Effector CD8-positive, alpha-beta T cell (primary cell): ENCODE data around the gene TENT4A.

Source experiments
- DNase-seq: peaks from one replicate; lab custom pipeline; 2025; lab: John Stamatoyannopoulos, UW

The TENT4A gene

DNA sequence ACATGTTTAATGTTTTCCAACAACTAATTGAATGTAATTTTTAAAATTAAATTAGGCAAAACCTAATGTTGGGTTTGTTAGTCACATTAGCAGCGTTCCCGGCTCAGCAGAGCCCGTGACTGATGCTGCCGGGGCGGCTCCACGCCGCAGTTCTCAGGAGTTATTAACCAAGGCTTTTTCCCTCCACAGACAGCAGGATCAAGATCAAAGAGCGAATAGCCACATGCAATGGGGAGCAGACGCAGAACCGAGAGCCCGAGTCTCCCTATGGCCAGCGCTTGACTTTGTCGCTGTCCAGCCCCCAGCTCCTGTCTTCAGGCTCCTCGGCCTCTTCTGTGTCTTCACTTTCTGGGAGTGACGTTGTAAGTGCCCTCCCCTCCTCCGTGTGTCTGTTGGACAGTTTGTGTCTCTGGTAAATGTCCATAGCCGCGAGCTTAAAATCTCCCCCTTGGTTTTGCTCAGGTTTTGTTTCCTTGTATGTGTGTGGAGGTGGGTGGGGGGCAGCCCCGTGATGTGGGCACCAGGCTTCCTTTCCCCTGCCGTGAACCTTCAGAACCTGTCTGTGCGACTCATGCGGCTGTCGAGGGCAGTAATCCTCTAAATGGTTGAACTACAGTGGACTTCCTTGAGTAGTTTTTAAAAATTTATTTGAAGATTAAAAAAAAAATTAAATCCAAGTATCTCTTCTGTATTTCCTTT is 37.1 kb downstream of the TENT4A start:
- no peak for DNase-seq

DNA sequence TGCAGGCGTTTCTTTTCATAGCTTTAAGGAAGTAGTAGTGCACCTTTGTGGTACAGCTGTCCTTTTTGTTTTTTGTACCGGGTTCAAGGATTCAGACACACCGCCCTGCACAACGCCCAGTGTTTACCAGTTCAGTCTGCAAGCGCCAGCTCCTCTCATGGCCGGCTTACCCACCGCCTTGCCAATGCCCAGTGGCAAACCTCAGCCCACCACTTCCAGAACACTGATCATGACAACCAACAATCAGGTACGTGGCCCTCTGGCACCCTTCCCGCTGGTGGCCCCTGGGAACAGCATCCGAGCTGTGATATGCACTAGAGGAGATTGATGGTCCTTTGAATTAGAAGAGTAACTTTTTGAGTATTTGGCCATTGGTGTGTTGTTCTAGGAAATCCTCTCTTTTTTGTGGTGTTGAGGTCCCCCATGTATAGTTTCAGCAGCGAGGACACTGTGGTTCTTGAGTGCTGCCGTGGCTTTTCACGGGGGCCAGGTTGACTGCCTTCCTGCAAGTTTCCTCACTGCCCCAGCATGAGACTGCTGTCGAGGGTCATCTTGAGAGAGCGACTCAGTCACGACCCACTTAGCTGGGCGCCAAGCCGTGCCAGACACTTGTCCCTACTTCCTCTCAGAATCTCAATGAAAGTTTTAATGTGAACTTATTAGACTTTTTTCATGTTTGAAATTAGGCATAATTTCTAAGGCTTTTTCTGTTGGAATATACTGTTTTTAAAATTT is 37.9 kb downstream of the TENT4A start:
- no peak for DNase-seq

DNA sequence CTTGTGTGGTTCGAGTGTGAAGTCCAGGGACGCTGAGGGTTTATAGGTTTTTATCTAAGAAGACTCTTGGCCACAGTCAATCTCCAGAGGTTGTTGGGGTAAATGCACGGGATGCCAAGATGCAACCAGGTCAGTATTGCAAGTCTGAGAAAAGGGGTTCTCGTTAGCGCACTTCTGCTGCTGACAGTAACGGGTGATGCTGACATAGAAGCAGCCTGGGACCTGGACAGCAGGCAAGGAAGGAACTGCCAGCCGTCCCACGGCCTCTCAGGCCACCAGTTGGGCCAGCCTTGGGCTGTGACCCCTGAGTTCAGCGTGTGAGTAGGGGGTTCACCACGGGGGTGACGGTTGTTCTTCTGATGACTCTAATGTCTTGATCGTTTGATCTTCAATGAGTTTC is 39.0 kb downstream of the TENT4A start:
- no peak for DNase-seq

DNA sequence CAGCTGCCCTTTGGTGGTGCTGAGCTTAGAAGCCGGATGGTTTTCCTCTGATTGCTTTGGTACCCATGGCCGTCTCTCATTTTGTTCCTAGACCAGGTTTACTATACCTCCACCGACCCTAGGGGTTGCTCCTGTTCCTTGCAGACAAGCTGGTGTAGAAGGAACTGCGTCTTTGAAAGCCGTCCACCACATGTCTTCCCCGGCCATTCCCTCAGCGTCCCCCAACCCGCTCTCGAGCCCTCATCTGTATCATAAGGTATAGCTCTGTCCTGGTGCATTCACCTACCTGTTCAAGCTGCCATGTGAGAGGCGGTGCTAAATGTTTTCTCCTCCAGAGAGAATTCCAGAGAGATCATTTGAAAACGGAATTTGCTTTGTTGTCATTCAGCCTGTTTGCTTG is 39.5 kb downstream of the TENT4A start:
- no peak for DNase-seq

DNA sequence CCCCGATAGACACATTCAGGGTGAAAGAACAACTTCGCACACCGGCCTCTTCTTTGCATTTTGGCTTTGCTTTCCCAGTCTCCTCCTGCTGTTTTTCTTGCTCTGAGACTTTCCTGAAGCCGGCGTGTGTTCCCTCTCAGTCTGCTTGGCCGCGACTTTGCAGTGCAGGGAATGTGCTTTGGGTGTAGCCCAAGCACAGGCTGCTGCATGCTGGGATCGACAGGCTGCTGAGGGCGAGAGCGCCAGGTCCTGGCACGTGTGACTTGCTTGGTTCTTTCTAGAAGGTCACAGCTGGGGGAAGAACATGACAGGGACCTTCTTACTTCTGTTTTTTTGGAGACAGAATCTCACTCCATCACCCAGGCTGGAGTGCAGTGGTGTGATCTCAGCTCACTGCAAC is 40.6 kb downstream of the TENT4A start:
- no peak for DNase-seq

DNA sequence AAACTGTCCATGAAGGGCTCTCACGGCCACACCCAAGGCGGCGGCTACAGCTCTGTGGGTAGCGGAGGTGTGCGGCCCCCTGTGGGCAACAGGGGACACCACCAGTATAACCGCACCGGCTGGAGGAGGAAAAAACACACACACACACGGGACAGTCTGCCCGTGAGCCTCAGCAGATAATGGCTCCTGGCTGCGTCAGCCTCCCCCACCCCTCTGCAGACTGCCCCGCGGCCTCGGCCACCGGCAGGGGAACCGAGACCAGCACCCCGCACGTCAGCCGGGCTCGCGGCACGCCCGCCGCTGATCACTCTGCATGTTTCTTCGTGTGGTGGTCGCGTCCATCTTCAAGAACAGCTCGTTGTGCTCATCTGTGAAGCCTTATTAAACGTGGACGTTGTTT is 41.5 kb downstream of the TENT4A start:
- no peak for DNase-seq

DNA sequence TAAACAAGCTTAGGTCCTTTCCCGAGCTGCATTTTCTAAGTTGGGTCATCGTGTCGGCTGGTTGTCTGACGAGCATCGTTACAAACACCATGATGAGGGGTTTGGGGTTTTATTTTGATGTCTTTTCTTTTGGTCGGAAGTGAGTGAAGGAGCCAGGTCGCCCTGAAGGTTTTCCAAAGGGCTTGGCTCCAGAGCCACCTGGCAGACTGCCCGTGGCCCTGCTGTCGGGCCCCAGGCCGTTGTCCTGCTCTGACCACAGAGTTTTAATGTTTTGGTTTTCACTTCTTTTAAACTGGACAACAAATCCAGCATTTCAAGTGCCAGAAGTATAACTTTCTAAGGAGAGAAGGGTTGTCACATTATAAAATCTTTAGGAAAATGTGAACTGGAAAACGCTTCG is 42.3 kb downstream of the TENT4A start:
- no peak for DNase-seq

DNA sequence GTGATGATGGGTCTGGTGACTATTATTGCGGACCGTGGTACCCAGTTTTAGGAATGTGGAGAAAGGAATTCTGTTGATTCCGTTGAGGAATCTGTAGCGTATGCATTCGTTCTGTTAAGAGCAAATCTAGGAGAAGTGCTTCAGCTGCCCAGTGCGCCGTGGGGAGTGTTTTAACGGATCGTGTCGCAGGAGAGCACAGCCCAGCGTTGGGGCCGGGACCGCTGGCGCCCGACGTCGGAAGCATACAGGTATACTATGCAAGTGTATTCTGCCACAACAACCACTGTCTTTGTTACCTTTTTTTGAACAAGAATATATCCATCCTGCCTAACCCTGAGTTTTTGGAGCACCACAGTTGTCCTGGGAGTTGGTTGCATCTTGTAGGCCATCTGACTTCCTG is 42.7 kb downstream of the TENT4A start:
- no peak for DNase-seq

DNA sequence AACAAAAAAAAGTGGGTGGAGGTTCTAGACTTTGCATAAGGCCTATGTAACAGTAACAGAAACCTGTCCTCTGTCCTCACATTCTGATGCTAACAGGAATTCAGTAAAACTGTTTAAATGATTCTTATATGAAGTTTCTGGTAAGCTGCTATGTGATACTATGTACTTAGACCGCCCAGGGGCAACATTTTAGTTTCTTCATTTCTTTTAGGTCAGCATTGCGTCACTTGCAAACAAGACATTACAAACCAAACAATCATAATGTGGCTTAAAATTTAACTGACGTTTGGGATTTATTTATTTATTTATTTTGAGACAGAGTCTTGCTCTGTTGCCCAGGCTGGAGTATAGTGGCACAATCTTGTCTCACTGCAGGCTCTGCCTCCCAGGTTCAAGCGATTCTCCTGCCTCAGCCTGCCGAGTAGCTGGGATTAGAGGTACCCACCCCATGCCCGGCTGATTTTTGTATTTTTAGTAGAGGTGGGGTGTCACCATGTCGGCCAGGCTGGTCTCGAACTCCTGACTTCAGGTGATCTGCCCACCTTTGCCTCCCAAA is 44.3 kb downstream of the TENT4A start:
- no peak for DNase-seq

DNA sequence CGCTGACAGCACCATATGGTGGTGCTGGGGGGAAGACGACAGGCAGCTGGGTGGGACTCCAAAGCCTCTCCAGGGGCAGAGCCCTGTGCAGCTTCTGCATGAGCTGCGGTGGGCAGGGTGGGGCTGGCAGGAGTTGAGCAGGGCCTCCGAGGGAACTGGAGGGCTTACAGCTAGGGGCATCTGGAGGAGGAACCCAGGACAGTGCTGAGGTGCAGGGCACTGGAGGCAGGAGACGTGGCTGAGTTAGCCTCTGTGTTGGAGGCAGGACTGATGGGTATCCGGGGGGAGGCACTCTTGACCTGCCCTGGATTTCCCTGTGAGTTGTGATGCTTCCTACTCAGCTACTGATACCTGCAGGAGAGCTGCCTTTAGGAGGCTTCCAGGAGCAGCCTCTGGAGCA is 45.0 kb downstream of the TENT4A start:
- DNase-seq = no peak

DNA sequence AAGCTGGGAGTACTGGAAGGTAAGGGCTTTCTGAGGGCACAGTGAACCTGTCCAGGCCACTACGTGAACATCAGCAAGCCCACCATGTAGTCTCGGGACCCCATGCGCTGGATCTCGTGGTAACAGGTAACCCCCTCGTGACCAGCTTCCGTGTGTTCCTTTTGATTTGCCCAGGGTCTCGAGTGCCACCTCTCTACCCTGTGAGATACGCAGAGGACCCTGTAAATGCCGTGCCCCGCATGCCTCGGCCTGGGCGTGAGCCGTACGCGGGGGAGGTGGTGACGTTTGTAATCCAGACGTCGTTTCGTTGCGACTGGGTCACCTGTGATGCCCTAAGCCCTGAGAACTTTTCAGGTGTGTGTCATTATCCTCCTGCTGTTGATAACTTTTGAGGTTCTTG is 45.5 kb downstream of the TENT4A start:
- no peak for DNase-seq

DNA sequence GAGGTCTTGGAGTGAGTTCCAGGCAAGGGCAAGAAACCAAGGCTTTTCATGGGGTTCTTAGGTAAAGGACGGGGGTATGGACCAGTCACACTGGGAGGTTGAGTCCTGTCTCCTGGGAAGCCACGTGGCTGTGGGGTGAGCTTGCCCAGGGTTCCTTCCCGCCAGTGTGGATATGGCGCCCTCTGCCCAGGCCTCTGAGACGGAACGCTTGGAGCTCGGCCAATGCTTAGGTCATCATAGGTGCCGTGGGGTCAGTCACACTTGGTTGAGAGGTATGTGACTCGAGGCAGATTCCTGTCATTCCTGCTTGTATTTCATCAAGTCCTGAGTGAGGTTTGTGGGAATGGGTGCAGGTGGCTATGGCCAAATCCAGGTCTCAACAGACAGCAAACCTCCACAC is 46.2 kb downstream of the TENT4A start:
- no peak for DNase-seq

DNA sequence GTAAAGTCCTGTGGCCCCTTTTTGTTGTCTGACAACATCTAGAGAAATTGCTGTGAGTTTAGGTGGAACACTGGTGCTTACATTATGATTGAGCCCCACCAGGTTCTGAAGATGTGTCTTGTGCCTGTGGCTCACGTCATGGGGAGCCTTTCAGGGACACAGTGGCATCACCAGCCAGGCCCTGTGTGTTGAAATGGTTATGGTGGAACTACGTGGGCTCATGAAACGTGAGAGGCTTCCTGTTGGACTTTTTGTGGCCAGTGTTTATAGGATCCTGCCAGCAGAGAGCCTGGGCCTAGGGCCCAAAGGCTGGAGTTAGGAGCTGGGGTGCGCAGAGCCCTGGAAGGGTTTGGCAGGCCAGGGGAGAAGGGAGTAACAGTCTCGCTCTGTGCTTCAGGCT is 46.8 kb downstream of the TENT4A start:
- no peak for DNase-seq

DNA sequence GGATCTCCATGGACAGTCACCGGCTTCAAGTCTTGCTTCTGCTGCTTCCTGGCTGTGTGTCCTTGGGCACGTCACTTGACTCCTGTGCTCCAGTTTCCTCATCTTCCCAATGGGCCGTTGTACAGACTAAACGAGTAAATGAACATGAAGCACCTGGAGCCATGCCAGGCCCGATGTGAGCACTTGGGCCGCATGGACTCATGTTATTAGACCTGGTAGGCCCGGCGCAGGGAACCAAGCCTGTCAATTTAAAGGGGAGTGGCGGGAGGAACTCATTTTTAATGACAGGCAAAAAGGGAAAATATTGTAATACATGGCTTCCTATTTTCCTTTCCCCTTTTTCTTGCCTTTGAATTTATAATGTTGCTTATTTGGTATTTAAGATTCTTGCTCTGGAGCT is 47.5 kb downstream of the TENT4A start:
- no peak for DNase-seq

DNA sequence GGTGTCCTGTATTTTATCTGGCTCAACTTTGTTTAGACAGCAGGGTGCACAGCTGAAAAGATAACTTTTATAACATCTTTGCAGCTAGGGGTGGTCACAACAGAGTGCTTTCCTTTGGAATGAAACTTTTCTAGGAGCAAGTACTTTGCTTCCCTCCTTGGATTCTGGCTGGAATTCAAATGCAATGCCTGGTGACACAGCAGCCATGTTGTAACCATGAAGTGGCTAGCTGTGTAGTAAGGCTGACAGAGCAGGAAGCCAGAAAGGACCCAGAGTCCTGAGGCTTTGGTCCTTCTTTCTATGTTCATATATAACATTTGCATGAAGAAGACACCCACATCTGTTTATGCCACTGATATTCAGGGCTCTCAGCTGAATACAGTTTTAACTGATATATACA is 48.1 kb downstream of the TENT4A start:
- DNase-seq = no peak

DNA sequence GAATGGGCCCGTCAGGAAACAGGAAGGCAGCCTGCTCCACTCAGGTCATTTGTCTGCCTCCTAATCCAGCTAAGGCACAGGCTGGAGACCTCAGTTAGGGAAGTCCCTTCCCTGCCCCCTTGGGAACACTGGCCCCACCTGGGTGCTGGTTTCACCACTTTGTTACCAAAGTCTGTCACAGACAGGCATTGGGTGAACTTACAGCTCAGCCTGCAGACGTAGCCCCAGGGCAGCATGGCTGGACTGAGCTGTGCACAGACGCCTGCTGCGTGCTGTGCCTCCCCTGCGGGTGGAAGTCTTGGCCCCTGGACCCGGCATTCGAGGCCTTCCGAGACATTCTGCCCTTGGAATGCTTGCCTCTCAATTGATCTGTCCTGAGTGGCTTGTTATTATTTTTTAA is 48.9 kb downstream of the TENT4A start:
- no peak for DNase-seq

DNA sequence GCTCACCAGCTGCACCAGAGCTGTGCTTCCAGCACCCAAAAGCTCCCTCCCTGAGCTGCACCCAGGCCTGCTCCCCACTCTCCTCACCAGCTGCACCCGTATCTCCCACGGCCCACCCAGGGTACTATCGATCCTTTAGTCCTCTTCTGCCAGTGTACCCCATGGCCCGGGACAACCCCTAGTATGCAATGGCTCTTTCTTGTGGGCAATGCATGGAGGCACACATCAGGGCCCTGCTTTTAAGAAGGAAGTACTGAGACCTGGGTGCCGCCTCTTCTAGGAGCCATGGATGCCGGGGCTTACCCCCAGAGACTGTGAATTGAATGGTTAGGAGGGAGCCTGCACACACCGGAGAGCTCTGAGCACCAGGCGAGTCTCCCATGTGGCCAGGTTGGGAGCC is 49.5 kb downstream of the TENT4A start:
- DNase-seq = no peak

DNA sequence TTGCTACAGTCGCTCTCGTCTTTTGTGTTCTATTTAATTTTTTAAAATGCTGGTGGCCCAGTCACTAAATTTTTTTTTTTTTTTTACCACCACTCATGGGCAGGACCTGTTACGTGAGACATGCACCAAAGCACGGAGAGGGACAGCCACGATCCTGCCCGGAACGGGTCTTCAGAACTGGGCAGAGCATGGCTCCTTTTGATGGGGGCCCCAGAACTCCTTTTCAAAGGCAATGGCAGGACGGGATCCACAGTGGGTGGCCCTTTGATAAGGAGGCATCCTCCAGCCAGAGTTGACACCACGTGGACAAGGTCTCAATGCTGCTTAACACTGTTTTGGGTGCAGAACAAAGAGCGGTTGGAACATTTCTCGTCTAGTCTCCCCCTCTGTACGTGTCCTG is 50.0 kb downstream of the TENT4A start:
- no peak for DNase-seq

DNA sequence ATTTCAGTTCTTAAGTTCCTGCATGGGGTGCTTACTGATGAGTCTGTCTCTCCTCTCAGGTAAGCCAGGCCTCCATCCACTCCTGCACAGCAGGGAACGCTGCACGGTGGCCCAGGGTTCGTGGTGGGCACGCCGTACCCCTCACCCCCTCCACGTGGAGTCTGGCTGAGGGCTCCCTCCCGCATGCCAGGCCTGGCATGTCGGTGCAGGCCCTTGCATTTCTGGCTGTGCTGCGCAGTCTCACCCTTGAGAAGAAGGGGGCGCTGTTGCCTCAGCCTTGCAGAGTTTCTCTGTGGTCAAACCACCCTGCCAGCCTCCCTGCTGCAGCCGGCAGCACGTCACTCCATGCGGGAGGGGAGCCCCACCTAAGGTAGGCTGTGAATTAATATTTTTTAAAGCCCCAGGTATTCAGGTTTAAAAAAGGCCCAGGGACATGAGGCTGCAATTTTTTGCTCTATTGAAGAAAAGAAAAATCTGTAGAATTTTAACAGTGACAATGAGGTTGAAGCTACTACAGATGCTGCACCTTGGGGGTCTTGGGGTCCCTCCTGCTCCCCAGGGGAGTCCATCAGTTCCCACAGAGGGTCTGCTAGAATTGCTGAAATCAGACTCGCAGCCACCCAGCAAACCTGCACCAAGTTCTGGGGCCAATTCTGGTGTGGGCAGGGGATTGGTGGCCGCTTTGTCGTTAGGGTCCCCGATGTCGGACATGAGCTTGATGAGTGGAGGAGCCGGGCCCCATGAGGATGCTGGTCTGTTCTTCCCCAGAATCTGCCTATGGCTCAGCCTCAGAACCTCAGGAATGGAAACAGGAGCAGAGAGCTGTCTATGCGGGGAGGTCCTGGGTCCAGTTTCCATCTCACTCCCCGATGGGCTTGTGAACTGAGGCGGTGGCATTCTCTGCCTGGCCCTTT is 52.6 kb downstream of the TENT4A start:
- DNase-seq = peak; percentile 24

DNA sequence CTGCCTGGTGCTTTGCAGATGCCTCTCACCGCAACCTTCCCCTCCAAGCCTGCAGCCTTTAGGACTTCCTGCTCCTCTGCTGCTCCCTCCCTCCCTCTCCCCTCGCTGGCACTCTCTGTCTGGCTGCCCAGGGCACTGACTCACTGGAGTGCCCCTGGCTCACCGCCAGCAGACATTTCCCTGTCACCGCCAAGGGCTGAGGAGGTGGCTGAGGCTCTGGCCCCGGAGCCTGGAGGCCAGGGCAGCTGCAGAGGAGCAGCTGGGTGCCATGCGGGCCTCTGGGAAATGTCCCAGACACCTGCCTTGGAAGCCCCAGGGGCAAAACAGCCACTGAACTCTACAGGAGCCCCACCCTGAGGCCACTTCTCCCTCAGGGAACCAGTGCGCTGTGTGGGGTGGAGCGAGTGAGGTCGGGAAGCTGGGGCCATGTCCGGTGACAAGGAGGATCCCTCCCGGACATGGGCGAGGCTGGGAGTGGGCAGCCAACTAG is 53.4 kb downstream of the TENT4A start:
- DNase-seq = no peak

DNA sequence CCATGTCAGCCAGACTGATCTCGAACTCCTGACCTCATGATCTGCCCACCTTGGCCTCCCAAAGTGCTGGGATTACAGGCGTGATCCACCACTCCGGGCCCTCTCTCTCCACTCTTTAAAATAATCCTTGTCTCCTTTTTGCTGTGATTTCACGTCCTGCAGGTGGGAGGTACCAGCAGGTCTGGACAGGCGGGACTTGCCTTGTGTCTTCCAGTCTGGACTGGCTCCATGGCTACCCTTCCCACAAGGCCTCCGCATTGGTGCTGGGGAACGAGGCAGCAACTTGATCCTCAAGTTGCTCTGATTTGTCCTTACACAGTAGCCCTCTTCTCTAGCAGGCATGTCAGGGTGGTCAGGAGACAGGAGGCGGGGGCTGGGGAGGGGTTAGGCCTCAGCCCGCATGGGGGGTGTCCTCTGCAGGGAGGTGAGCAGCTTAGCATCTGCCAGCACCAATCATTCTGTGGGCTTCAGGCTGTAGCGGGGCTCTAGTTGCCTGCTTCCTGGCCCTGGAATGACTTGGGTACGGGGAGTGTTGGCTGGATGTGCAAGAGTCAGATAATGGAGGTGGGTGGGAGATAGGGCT is 54.3 kb downstream of the TENT4A start:
- DNase-seq = no peak
